Erythroblast (primary cell): ENCODE measurements around the gene GALNT16.

Experiments used
- GATA1 ChIP-seq: IDR thresholded peaks from 2 replicates; pipeline ENCODE4 v1.6.1; 2011; ENCODE audit warnings: low read depth, mild to moderate bottlenecking, control low read depth, low read length, moderate library complexity
- POLR2A ChIP-seq: IDR thresholded peaks from 2 replicates; pipeline ENCODE4 v1.6.1; 2011; ENCODE audit warnings: mild to moderate bottlenecking, low read length

- TF ChIP-seq POLR2A: no peak
- TF ChIP-seq GATA1: no peak
Observed at GRCh38 chr14:69288011-69288771, 28.2 kb downstream of the GALNT16 start.
